Epithelial cell of esophagus (primary cell): Measurements from ENCODE around the gene PSTPIP2.

Source experiments
- DNase-seq: peaks from one replicate; pipeline ENCODE4 v3.0.0; 2010; ENCODE audit warnings: low read depth
- H3K4me3 ChIP-seq: 2 replicates; pipeline ENCODE4 v1.5.1; 2011; ENCODE audit warnings: mild to moderate bottlenecking, low read length, control low read depth
- TF ChIP-seq, protein P1 (sequence below): IDR thresholded peaks from 2 replicates; pipeline ENCODE4 v1.5.1; 2011; ENCODE audit warnings: low read depth, mild to moderate bottlenecking, low read length, control low read depth, inconsistent platforms; ENCODE audit not compliant: insufficient read depth; ENCODE audit errors: missing control alignments

PSTPIP2 gene

DNA sequence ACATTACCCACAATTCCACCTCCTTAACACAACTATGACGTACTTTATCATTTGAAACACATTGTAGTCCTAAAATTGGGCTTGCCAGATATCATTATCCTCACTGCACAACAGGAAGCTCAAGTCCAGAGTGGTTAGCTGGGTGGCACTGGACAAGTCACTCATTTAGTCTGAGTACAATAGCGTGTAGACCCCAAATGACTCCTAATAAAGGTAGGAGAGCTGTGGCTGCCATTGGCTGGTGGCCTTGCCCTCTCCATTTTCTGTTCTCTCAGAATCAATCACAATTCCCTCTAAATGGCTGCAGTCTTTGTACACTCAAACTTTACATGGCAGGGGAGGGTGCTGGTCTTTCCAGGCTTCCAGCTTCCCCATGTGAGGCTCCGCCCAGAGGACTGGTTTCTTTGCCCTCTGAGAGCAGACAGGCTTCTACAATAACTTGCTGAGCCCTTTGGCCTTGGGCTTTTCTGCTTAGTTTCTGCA lies 11.7 kb downstream of the PSTPIP2 start:
- DNase-seq = no peak
- no peak overlapping the region for H3K4me3 ChIP-seq
- TF ChIP-seq, protein P1, sequence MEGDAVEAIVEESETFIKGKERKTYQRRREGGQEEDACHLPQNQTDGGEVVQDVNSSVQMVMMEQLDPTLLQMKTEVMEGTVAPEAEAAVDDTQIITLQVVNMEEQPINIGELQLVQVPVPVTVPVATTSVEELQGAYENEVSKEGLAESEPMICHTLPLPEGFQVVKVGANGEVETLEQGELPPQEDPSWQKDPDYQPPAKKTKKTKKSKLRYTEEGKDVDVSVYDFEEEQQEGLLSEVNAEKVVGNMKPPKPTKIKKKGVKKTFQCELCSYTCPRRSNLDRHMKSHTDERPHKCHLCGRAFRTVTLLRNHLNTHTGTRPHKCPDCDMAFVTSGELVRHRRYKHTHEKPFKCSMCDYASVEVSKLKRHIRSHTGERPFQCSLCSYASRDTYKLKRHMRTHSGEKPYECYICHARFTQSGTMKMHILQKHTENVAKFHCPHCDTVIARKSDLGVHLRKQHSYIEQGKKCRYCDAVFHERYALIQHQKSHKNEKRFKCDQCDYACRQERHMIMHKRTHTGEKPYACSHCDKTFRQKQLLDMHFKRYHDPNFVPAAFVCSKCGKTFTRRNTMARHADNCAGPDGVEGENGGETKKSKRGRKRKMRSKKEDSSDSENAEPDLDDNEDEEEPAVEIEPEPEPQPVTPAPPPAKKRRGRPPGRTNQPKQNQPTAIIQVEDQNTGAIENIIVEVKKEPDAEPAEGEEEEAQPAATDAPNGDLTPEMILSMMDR = no peak

GRCh38 chr18:46055838-46056230 lies 16.2 kb downstream of the PSTPIP2 start:
- DNase-seq = no peak
- no peak overlapping the region for H3K4me3 ChIP-seq

GRCh38 chr18:46054956-46055837 lies 16.9 kb downstream of the PSTPIP2 start:
- DNase-seq = no peak
- H3K4me3 ChIP-seq = no peak overlapping the region
- TF ChIP-seq, protein P1 = no peak

More at GRCh38 chr18:46055838-46056230, 16.2 kb downstream of the PSTPIP2 start:
- TF ChIP-seq, protein P1 = no peak

DNA sequence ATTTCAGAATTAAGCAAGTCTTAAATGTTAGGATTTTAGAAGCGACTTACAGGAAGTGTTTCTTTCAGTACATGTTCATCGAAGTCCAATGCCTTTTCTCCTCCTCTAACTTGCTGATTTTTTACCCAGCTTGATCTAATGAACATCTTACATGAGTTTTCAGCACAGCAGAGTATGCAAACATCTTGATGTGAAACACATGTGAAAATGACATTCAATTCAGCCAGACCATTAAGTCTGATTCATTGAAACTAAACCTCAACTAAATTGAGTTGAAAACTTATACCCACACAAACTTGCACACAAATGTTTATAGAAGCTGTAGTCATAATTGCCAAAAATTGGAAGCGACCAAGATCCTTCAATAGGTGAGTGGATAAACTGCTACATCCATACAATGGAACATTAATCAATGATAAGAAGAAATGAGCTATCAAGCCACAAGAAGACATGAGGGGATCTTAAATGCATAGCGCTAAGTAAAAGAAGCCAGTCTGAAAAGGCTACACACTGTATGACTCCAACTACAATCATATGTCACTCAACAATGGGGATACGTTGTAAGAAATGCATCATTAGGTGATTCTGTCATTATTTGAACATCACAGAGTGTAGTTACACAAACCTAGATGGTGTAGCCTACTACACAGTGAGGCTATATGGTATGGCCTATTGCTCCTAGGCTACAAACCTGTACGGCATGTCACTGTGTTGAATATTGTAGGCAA lies 18.5 kb downstream of the PSTPIP2 start:
- TF ChIP-seq, protein P1 = no peak
- no peak for DNase-seq
- no peak overlapping the region for H3K4me3 ChIP-seq

DNA sequence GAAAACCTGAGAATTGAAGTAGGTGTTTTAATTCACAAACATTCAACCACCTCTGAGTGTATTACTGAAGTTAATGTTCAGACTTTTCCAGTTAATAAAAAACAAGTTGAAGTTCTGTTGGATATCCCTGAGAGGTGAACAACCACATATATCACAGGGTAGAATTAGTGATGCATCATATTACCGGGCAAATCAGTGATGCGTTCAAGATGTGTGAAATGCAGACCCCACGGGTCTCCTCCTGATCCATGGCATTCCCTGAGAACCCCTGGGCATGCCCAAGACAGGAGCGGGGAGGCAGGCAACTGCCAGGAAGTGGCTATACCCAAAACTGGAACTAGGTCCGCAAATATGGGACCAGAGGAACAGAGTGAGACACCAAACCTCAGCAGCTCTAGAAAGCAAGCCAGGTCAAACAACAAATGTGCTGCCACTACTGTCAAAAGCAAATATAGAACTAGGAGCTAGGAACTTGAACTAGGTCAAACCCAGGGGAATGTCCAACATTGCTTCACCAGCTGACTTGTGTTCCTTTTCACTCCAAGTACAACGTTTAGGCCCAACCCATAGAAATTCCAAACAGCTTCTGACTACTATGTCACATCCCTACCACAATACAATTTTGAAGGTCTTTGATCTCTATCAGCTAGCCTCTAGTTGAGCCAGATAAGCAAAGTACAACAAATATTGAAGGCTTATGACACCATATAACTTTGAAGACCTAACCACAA lies 20.2 kb downstream of the PSTPIP2 start:
- TF ChIP-seq, protein P1 = no peak
- DNase-seq = peak; percentile 84
- H3K4me3 ChIP-seq = no peak overlapping the region

DNA sequence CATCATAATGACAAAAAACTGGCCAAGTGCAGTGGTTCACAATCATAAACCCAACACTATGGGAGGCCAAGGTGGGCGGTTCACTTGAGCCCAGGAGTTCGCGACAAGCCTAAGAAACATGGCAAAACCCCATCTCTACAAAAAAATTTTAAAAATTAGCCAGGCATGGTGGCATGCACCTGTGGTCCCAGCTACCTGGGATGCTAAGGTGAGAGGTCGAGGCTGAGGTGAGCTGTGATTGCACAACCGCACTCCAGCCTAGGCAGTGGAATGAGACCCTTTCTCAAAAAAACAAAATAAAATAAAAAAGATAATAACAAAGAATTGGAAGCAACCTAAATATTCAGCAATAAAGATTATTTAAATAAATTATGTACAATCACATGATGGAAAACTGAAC lies 21.8 kb downstream of the PSTPIP2 start:
- TF ChIP-seq, protein P1 = no peak
- no peak for DNase-seq
- H3K4me3 ChIP-seq = no peak overlapping the region
